HG03175 (cell line): Measurements from ENCODE around the gene SERP2.
"Not testable (repeated sequence)": the region's sequence is repeated elsewhere in the genome, so short reads cannot be mapped to it uniquely, and the experiment has no call there.

Experiments
- ATAC-seq: cut with Tn5 transposase; IDR thresholded peaks from one replicate; pipeline ENCODE4 v1.9.1; 2021; ENCODE audit warnings: mild to moderate bottlenecking, moderate library complexity; ENCODE audit not compliant: unreplicated experiment

The SERP2 gene

DNA sequence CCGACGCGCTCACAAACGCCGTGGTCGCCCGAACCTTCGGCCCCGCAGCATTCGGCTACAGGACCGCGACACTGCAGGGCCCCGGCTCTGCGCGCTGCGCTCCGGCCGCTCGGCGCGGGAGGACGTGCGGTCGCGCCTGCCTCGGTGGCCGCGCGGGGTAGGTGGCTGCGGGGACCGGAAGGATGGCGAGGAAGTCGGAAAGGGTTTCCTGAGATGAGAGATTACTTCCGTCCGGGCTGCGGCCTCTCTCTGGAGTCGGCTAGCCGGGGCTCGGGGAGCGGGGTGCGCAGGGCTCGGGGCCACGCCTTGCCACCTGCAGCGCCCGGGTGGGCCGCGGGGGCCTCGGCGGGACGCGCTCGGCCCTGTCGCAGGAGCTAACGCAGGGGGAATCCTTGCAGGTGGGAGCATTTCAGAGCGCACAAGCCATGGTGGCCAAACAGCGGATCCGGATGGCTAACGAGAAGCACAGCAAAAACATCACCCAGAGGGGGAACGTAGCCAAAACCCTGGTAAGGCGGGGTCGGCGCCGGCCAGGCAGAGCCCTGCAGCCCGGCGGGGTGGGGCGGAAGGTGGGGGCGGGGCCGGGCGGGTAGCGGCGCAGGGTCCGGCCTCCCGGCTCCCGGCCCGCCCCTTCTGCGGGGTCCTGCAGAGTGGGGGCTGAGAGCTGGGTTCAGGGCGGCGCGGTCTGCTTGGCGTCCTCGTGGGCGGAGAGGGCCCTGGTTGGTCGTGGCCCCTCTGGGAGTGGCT lies at the start of gene SERP2:
TSS of gene SERP2 (plus strand) at position 224 of the 747 bp plus-strand sequence. CDS start at position 426, 202 bp downstream.
- ATAC-seq, result no peak

DNA sequence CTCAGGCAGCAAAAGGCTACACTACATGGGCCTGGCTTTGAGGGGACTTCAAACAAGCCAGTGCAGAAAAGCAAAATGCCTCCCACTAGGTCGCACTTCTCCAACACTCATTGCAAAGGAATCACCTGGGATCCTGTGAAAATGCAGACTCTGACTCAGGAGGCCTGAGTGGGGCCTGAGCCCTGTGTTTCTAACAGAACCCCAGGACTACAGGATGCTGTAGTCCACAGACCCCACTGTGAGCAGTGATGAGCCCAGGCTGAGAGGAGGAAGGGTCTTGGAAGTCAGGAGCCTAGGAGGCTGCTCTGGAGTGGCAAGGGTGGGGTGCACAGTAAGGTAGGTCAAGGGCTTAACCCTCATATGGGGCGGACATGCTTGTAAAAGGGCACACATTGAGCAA lies 46.7 kb upstream of the SERP2 start:
- ATAC-seq, result no peak

DNA sequence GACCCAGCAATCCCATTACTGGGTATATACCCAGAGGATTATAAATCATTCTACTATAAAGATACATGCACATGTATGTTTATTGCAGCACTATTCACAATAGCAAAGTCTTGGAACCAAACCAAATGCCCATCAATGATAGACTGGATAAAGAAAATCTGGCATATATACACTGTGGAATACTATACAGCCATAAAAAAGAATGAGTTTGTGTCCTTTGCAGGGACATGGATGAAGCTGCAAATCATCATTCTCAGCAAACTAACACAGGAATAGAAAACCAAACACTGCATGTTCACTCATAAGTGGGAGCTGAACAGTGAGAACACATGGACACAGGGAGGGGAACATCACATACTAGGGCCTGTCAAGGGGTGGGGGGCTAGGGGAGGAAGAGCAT lies 44.6 kb upstream of the SERP2 start:
- ATAC-seq, result not testable (repeated sequence)

DNA sequence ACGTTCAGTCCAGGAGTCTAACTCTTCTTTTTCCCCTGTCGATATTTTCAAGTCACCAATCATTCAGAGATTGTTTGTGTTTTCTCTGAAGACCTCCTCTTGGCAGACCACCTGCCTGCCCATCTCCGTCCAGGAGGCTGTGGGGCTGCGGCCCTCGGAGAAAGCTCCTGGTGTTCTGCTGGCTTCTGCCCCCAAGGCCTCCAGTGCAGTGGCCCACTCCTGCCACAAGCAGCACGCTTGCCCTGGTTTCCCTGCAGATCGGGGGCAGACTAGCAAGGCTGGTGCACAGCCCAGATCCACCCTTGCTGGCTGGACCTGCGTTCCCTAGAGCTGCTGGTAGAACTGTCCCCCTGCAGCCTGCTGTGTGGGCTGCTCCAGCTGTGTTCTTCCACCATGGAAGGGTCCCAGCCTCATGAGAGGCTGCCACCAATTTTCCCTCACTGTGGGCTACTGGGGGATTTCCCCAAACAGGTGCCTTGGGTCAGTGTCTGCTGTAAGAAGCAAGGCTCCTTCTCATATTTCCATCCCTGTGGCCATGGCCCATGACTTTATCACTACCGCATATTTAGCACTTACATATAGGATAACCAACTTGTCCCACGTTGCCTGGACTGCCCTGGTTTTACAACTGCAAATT lies 43.6 kb upstream of the SERP2 start:
- ATAC-seq, result no peak

DNA sequence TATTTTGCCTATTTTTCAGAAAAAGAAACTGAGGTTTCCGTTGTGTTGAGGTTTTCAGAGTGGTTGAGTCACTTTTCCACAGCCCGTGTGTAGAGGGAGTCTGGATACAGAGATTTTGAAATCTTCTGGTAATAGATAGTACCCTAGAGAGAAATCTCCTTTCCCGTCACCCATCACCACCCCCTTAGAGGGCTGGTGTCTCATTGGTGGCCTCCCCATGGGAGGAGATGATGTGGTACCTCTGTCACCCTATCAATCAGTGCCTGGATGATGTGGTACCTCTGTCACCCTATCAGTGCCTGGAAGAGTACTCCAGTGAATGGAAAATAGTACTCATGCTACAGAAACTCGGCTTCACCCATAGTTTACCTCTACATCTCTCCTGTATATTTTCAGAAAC lies 42.2 kb upstream of the SERP2 start:
- no peak for ATAC-seq

DNA sequence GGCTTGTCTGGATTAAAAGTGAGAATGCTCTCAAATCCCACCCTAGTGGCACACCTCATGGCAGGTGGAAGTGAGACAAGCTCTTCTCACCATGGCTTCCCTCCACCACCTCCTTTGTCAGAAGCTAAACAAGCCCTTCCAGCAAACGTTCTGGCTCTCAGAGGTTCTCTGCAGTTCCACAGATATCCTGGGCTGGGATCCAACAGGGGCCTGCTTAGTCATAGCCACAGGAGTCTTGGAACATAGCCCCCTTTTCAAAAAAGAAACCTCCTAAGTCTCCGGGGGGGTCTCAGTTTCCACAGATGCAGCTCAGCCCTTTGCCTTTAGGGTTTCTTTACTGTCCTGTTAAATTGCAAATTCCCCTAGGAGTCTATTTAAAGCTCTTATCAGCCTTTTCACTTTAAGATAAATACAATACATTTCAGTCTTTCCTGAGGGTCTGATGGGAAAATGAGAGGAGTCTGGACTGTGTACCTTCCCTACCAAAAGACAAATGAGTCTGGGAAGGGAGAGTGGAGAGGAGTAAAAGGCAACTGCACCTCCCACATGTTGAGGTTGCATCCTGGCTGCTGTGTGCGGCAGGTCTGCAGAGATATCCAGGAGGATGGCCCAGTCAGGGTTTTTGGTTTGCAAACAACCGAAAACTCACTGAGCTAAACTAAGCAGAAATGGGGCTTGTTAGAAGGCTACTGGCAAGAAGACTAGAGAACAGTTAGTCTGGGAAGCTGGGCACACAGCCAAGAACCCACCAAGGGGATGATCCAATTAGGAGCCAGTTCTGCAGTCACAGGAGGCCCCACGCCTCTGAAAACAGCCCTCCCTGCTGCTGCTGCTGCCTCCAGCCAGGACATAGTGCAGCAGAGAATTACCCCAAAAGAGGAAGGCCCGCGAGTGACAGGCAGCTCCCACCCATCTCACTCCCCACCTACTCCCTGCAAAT lies 41.4 kb upstream of the SERP2 start:
- no peak for ATAC-seq

DNA sequence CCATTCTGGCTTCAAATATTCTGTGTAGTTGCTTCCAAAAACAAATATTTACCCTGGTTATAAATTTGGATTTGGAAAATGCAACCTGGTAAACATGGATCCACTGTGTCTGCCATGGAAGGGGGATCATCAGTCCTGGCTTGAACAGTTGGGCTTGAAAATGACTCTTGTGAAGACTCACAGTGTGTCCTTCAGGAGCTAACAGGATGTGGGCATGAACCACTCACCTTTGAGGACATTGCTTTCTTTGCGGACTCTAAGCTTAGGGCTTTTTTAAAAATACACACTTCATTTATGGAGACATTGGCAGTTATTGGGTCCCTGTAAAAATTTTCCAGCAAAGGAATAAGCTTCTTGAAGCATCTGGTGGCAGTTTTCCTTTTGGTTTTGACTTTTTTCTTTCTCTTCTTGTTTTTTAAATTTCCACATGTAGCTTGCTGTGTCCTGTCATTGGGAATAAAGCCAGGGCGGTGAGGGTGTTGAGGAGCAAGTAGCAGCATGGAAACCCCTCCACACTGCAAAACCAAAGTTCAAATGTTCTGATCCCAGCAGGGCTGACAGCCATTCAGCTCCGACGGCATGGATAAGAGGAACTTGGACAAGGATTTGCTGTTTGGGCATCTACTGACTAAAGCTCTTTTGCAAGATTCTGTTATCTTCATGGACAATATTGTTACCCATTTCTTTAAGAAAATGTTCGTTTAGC lies 39.5 kb upstream of the SERP2 start:
- no peak for ATAC-seq

DNA sequence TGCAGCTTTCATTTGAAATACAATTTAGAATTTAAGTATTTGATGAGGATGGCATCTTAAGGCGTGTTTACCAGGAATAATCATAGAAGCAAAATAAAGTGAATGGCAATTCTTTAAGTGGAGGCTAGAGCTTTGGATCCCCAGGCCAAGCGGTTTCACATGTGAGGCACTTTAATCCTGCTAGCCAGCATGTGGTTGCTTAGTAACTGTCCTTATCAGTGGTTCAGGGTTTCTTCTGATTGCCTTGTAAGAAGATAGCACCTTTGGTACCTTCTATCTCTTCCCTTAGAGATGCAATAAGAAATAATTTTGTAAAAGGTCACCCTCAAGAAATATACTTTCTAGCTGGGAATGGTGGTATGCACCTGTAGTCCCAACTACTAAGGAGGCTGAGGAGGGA lies 38.9 kb upstream of the SERP2 start:
- ATAC-seq, result no peak

DNA sequence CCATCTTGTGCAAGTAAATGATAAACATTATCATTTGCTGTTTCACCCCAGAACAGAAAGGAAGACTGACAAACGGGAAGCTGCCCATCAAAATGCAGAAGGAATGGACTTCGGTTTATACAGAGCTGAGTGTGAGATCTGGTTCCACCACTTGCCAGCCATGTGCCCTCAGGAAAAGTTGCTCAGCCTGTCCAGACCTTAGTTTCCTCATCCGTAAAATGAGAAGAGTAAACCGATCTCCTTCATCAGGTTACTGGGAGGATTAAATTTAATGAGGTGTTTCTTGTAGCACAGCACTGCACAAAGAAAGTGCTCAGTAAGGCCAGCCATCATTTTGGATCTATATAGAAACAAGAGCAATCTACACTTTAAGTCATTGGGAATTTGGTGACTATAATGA lies 36.7 kb upstream of the SERP2 start:
- no peak for ATAC-seq

DNA sequence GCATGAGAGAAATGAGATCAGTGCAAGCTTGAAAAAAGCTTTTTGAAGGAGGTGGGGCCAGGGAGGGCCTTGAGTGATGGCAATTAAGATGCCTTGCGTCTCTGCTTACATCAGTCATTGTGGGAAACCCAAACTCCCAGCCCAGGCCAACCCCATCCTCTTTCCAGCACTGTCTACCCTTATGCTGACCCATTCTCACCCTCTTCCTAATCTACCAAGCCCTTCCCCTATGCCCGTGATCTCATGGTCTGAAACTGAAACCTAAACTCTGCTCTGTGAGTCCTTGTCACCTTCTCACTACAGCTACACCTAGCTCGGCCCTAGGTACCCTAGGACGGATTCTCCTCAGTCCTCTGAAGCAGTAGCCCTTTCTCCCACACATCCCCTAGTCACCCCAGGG lies 36.0 kb upstream of the SERP2 start:
- no peak for ATAC-seq

DNA sequence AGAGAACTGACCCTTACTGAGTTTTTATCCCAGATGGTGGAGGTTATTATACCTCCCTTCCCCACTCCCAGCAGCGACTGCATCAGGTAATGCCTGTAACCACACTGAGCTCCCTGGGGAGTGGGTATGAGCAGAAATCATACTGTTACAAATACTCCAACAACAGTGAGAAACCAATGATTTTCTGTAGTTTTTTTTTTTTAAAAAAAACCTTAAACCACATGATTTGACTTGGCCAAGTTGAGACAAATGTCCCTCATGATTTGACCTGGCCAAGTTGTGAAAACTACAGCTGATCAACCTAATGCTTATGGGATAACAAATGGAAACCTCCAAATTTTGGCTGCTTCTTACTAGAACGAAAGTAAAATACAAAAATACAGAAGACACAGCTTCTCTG lies 33.1 kb upstream of the SERP2 start:
- ATAC-seq, result no peak

DNA sequence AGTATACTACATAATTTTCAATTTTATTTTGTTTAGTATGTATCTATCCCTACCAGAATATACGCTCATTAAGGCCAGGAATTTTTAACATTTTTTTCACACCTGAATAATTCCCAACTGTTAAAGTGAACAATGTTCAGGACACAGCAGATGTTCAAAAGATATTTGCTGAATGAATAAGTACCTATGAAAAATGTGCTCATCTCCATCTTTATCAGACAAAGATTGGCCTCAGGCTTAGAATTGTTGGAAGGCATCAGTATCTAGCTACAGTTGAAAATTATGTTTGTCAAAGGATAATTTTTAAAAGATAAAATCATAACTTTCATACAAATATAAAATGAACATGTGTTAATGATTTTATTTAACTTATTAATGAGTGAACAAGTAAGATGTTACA lies 30.9 kb upstream of the SERP2 start:
- no peak for ATAC-seq

DNA sequence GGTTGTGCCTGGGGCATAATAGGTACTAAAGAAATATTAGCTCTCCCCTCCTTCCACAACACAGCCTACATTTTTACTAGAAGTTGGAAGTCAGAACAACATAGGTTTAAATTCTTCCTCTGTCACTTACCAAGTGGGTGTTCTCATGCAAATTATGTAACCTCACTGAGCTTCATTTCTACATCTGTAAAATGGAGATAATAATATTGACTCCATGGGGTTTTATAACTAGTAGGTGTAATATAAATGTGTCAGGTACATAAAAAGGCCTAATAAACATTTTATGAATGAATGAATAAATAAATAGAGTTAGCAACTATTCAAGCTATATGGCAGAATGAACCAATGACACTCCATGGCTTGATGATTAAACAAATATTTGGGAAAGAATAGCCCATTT lies 27.1 kb upstream of the SERP2 start:
- ATAC-seq, result no peak

DNA sequence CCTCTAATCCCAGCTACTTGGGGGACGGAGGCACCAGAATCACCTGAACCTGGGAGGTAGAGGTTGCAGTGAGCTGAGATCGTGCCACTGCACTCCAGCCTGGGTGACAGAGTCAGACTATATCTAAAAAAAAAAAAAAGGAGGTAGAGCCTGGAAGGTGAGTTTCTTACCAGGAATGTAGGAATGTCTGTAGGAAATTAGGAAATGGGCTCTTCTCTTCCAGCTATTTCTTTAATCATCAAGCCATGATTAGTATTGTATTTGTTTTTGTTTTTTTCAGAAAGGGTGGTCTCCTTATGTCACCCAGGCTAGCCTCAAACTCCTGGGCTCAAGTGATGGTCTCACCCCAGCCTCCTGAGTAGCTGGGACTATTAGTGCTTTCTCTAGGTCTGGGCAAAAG lies 26.3 kb upstream of the SERP2 start:
- no peak for ATAC-seq

DNA sequence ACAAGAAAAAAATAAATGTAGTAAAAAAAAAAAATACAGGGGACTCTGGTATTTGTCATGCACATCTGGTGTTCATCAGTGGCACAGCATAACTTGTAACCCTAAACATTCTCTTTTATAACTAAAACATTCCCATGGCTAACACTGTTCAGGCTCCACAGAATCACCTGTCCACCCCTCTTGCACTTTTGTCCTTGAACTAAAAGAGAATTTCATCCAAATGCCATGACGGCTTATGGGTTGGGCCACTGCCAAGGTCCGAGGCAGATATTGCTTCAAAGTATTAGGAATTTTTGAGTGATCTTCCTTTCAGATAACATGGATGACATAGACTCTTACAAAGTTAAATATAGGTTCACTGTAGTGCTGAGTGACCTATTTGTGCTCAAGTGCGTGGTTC lies 25.7 kb upstream of the SERP2 start:
- ATAC-seq, result no peak

DNA sequence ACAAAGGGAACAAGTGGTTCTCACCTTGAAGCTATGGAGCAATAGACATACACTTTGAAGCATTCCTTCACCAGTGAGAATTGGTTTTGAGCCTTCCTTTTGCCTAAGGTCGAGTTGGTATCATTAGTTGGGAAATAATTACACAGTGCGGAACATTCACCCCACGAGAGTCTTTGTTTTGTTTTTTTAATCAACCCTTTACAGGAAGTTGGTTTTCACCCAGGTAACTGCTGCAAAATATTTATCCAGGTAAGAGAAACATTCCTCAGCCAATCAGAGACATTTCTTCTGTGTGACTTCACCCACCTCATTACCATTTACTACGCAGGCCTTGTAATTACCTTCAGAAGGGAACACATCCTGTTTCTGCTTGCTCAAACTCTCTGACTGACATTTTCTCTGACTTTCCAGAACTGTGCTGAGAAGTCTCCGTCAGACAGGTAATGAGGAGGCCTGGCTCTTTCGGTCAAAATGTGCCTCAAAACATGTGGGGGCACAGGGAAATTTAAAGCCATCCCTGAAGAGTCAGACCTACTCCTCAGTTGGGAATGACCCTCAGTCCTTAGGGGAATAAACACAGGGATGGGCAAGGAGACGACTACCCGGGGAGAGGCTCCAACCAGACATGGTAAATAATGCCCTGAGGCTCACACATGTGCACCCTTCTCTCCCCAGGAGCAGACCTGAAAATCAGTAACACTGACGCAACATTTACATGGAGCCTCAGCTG lies 22.7 kb upstream of the SERP2 start:
- ATAC-seq, result no peak

DNA sequence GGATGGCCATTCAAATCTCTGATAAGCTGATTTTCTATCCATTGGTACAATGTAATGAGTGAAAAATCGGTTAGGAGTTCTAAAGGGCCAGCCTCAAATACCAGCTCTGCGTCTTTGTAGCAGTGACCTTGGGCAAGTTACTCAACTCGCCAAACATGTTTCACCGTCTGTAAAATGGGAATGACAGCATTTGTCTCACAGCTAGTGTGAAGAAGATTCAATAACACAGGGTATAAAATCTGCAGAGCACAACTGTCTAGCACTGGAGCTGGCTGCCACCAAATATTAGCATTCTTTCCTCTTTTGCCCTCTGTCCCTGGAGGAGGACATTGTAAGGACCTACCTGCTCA lies 22.1 kb upstream of the SERP2 start:
- ATAC-seq, result no peak

DNA sequence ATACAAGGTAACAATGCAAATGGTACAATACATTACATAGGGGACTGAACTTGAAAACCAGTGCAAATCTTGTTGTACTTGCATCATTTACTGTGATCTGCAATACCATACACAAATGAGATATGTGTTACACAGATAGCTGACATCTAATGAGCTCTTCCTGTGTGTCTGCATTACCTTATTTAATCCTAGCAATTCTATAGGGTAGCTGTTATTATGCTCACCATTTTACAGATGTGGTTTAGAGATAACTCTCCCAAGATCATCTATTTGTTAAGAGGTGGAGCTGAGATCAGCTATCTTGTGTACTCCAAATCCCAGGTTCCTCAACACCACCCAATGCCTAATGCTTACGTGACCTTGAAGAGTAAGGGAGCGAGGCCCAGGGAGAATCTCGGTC lies 21.4 kb upstream of the SERP2 start:
- ATAC-seq, result no peak

DNA sequence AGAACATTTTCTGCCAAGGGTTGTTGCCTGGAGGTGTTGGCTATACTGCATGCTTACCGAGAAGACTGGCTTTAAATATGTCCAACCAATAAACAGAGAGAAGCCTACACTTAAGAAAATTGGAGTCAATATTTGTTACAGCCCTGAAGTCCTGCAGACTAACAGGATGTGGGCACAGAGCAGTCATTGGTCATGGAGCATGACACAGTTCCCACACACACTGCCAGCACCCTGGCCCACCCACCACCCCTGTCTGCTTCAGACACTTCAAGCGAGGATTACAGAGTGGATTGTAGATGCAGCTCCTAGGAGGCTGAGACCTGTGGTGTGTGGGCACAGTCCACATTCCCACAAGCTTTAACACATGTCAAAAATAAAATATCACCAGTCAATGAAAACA lies 21.0 kb upstream of the SERP2 start:
- no peak for ATAC-seq

DNA sequence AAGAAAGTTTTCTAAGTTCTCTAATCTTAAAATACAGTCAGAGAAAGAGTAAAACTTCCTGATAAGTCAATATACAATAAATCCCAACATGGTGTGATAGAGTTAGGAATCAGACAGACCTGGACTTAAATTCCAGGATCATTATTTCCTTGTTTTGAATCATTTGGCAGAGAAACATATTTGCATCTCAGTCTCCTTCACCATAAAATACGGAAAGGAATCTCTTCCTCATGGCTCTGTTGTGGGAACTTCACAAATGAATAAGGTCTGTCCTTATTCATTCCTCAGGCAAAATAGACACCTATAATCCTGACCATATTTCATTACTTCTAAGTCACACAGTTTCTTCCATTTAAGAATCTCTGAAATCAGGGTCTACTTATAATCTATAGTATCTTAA lies 19.3 kb upstream of the SERP2 start:
- no peak for ATAC-seq

DNA sequence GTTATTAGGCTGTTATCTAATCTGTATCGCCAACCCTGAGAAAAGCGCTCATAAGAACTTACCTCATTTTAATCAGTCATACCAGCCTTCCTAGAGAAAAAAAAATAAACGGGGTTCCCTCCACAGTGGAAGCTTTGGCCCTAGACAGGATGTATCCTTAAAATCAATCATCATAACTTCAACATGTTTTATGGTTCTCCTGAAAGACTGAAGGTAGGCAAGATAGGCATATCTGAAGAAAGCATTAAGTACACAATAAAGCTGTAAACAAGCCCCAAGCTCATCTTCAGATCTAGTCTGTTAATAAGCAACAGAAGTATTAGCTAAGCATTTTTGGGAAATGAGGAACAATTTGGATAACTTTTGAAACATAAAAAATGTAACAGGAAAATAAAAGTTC lies 18.7 kb upstream of the SERP2 start:
- no peak for ATAC-seq
